ENCODE data around the gene KCNK18.
"Not testable (repeated sequence)": the region's sequence is repeated elsewhere in the genome, so short reads cannot be mapped to it uniquely, and the experiment has no call there.

The KCNK18 gene

GRCh38 chr10:117222976-117223692 is 25.8 kb downstream of the KCNK18 start:
- DNase-seq, result no peak

DNA sequence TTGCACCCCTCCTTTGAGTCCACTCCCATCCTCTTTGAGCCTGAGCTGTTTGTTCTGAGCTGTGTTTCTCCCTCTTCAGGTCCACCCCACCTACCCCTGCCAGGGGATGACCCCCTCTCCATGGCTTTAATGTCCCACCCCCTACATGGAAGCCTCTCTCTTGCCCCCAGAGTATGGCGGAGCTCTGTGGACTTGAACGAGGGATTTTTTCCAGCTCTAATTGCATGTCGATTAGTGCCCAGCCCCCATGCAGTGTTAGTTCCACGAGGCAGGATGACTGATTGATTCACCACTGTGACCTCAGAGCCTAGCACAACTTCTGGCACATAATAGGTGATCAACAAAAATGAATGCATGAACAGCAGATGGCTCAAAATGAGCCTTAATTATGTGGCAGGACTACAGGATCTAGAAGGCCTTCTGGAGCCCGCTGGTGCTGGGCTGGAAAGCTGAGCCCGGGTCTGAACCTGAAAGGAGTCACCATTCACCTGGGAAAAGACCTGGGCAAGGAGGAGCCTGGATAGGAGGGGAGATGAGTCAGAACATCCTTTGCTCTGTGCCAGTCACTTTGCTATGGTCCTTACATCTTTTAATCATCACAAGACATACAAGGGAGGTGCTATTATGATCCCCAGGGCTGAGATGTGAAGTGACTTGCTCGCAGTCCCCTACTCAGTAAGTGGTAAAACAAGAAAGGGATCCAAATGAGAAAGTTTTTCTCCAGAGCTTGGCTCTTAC is 26.6 kb downstream of the KCNK18 start:
- DNase-seq, result no peak

GRCh38 chr10:117224881-117225280 is 27.6 kb downstream of the KCNK18 start:
- DNase-seq, result no peak

DNA sequence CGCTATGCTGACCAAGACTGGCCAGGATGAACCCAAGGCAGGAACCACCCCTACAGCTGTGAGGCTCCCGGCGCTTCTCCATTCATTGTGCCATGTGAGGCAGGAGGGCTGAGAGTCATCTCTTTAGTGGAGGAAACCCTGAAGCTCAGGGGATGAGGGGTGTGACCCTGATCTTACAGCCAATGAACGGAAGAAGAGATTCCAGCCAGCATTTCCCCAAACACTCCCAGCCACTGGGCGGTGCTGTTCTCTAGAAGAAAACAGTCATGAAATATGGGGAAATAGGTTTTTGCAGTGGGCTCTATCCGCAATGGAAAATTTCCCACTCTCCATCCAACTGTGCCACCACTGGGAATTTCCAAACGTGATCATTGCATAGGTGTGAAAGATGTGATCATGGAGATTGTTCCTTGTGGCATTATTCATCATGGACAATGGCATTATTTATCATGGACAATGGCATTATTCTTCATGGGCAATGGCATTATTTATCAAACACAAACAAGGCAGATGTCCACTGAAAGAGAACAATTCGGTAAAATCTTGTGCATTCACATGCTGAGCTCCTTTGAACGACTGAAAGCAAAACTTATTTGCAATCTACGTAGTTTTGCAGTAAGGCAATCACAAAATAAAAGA is 29.6 kb downstream of the KCNK18 start:
- no peak for DNase-seq

- no peak for DNase-seq
Observed at GRCh38 chr10:117228210-117228609, 30.9 kb downstream of the KCNK18 start.

DNA sequence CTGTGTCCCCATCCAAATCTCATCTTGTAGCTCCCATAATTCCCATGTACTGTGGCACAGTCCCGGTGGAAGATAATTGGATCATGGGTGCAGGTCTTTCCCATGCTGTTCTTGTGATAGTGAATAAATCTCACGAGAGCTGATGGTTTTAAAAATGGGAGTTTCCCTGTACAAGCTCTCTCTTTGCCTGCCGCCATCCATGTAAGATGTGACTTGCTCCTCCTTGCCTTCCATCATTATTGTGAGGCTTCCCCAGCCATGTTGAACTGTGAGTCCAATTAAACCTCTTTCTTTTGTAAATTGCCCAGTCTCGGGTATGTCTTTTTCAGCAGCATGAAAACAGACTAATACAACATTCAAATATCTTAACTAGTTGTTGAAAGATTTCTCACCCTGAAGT is 32.8 kb downstream of the KCNK18 start:
- not testable (repeated sequence) for DNase-seq

DNA sequence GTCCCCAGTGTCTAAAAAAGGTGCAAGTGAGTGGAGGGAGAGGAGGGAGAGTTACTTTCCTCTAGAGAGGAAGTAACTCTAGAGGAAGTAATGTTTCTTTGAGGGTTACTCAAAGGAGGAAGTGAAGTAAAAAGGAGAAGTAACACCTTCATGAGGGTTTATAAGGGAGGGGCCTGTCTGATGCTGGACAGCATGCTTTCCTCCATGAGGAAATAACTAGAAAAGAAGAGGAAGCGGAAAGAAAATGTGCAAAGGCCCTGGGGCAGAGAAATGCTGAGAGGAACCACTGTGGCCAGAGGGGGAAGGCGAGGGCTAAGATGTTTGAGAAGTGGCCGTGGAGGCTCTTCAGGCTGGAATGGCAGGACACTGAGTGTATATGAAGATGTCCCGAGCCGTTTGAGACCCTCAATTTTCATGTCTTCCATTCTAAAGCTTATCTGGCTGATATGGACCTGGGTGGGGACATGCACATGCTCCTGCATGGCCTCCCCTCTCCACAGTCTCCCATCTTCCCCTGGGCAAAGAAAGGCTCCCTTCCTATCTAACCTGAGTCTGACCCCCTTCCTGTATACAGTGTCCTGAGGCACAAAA is 40.2 kb downstream of the KCNK18 start:
- DNase-seq, result no peak

DNA sequence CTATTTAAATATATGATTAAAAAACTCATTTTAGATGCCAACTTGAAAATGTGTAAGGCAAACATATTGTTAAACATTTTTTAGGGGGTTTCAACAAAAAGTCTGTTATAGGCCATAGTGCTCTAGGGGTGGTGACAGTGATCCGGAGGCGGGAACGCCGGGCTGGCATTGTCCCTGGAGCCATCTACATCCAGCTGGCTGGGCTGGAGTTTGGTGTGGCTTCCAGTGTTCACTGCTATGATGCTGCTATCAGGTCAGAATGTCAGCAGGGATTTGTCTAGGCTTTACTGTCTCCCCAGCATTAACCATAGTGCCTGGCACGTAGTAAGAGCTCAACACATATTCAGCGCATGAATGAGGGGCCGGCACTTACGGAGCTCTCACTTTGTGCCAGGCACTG is 41.8 kb downstream of the KCNK18 start:
- DNase-seq, result no peak

- DNase-seq, result no peak
Observed at GRCh38 chr10:117239721-117240620, 42.7 kb downstream of the KCNK18 start.

DNA sequence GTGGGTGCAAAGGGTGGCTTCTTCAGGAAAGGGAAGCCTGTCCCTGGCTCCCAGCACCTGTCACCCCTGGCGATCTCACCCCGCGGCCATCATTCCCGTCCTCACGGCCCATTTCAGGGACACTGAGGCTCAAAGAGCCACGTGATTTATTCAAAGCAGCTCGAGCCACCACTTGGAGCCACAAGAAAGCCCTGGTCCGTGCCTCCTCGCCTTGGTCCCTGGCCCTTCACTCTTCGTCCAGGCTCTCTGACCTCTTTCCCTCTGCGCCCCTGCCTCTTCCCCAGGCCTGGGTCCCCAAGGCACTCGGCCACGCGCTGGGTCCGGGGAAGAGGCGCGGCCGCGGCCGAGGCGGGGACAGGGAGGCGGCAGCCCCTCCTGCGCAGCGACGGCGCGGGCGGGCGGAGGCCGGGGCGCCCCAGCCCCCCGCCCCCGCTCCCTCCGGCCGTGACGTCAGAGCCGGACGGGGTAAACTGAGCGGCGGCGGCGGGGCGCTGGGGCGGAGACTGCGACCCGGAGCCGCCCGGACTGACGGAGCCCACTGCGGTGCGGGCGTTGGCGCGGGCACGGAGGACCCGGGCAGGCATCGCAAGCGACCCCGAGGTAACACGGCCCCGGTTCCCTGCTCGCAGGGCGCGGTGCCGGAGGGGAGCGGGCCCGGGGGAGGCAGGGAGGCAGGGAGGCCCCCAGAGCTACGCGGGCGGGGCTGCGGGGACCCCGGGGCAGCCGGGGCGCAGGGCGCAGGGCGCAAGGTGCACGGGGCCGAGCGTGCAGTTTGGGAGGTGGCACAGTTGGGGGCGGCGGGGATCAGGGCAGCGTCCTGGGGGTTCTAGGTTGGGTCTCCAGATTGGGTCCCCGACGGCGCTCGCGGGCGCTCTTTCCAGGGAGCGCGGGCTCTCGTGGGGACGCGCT is 43.6 kb downstream of the KCNK18 start, which contains the start of gene SLC18A2:
Gene SLC18A2, plus strand, starts transcription at position 494 of the 909 bp plus-strand sequence. CDS start 580 bp downstream, outside the sequence.
- DNase-seq, result no peak

- DNase-seq, result no peak
Observed at GRCh38 chr10:117241541-117242462, 44.5 kb downstream of the KCNK18 start.

- DNase-seq, result no peak
Observed at GRCh38 chr10:117242463-117242832, 45.2 kb downstream of the KCNK18 start.

DNA sequence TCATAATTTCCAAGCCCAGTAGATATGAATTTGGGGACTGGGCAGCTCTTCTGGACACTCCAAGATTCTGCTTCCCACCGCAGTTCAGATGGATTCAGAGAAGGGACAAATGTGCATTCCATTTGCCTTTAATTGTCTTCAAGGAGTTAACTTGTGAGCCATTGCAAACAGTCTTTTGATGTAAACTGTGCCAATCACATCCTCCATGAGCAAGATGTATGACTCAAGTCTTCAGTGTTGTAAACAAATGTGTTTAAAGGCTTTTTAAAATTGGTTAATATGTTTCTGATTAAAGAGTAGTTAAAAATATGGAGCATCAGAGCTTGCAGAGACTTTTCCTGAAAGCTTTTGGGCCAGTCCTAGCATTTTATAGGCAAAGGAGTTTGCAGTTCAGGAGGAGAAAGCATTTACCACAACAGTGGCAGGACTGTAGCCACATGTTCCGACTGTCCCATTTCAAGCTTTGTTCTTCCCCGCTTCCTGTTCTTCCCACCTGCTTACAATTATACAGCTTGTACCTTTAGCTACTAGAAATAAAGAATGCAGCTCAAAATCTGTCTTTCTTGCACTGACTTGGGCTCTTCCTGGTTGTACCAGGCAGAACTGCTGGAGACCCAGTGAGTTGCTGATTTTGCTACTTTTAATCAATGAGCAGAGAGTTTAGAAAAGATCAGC is 49.8 kb downstream of the KCNK18 start:
- no peak for DNase-seq

DNA sequence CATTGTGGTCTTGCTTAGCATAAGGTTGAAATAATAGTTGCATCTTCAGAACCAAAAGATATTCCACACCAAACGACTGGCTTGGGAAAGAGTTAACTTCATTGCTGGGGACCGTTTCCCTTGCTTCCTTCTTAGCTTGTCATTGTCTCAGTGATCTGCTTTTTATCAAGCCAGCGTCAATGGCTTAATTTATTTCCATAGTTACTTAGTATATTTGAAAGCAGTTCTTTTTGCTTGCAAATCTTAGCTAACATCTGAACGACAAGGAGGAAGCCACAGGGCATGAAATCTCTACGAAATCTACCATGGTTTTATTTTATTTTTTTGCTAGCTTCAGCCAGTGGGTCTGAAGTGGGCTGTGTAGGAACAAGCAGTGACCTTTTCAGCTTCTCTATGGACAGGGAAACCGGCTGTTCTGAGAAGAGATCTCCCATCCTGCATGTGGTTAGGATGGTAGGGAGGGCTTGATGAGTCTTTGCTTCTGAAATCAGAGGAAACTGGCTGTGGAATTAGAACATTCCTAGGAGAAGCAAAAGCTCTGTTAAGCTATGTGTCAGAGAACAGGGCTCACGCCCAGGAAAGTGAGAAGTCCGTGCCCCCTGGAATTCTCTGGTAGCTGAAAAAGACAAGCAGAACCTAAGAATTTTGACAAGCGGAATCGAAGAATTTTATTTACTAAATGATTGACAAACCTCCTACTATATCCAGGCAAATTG is 51.6 kb downstream of the KCNK18 start:
- DNase-seq, result no peak

DNA sequence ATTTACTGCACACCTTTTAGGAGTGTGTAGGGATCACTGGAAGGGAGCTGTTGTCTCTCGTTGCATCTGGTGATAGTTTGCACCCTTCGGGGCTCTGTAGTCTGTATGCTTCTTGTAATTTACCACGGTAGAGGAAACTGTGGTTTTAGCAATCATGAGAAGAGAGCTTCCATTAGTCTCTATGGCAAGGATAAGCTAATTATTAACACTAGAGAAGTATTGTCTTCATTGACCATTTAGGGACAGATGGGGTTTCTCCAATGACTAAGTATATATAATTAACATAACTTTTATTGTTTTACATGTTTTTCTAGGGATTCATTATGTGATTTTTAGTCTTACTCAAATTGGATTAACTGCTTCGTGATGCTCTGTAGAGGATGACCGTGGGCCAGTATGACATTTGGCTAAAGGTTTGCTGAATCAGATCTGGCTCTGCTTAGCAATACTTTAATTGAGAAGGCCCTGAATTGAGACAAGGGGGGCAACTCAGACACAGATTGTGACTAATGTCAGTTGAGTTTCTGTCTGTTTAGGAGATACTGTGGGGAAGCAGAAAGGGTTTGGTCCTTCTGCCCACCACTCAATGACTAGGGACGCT is 52.3 kb downstream of the KCNK18 start:
- no peak for DNase-seq

- no peak for DNase-seq
Observed at GRCh38 chr10:117250411-117250810, 53.1 kb downstream of the KCNK18 start.

GRCh38 chr10:117253908-117254307 is 56.6 kb downstream of the KCNK18 start:
- DNase-seq, result no peak

GRCh38 chr10:117254338-117254737 is 57.0 kb downstream of the KCNK18 start:
- DNase-seq, result no peak

All from T1000 (cell line).